Natural killer cell (primary cell): ENCODE data around the gene HILPDA. TPM values are rescaled to one million over a fixed set of nuclear protein-coding genes. Genes with fewer than 3 reads are reported as not detected.

Experiments
- ATAC-seq, 3 donors: fragments of 150-1000 bp in 2 of 3; fragments of 200-7000 bp in 1 of 3; cut with Tn5 transposase; 1 replicate in 1 of 3; 2 replicates in 2 of 3; pipeline ENCODE4 v1.10.0; 2021; ENCODE audit warnings: mild to moderate bottlenecking in 2 of 3, moderate library complexity in 2 of 3
- DNase-seq, 2 donors: peaks; one replicate each; pipeline versions ENCODE4 v3.0.0 to v3.0.0-alpha.2; 2013 to 2021; ENCODE audit warnings: mixed read lengths in 1 of 2
- H3K27ac ChIP-seq: one replicate; pipeline ENCODE4 v1.5.1; 2013; ENCODE audit warnings: mild to moderate bottlenecking, low read length
- H3K27me3 ChIP-seq: one replicate; pipeline ENCODE4 v1.6.1; 2013; ENCODE audit warnings: low read length; ENCODE audit not compliant: control insufficient read depth, insufficient read depth
- H3K36me3 ChIP-seq: one replicate; pipeline ENCODE4 v1.6.1; 2013; ENCODE audit warnings: low read length; ENCODE audit not compliant: control insufficient read depth, insufficient read depth
- H3K4me1 ChIP-seq: one replicate; pipeline ENCODE4 v1.6.1; 2013; ENCODE audit warnings: low read length; ENCODE audit not compliant: control insufficient read depth, insufficient read depth
- H3K4me3 ChIP-seq: one replicate; pipeline ENCODE4 v1.5.1; 2013; ENCODE audit warnings: low read length
- H3K9me3 ChIP-seq: one replicate; pipeline ENCODE4 v1.6.1; 2013; ENCODE audit warnings: low read length; ENCODE audit not compliant: control insufficient read depth, insufficient read depth
- H3K27ac Mint-ChIP-seq, 2 donors: one replicate each; pipeline ENCODE4 v1.8.0; 2022; ENCODE audit warnings: mild to moderate bottlenecking in 2 of 2, mixed read lengths in 2 of 2, moderate library complexity in 1 of 2
- H3K27me3 Mint-ChIP-seq, 2 donors: one replicate each; pipeline ENCODE4 v1.8.0; 2022; ENCODE audit warnings: low read depth in 2 of 2, mixed read lengths in 2 of 2
- H3K36me3 Mint-ChIP-seq: one replicate; pipeline ENCODE4 v1.8.0; 2022; ENCODE audit warnings: mixed read lengths
- H3K4me1 Mint-ChIP-seq, 2 donors: one replicate each; pipeline ENCODE4 v1.8.0; 2022; ENCODE audit warnings: mixed read lengths in 2 of 2
- H3K4me3 Mint-ChIP-seq: one replicate; pipeline ENCODE4 v1.8.0; 2022; ENCODE audit warnings: mild to moderate bottlenecking, moderate library complexity, mixed read lengths
- H3K9me3 Mint-ChIP-seq, 2 donors: one replicate each; pipeline ENCODE4 v1.8.0; 2022; ENCODE audit warnings: mixed read lengths in 2 of 2
- CTCF ChIP-seq: fragments of 200-600 bp; IDR thresholded peaks from one replicate; pipeline ENCODE4 v1.8.0; 2022; ENCODE audit warnings: antibody characterized with exemption
- WGBS: methylation state at CpG from one replicate; pipeline ENCODE4 v1.1.7; 2013; ENCODE audit warnings: missing lambda C conversion rate; ENCODE audit not compliant: insufficient coverage; 5-methylcytosine and 5-hydroxymethylcytosine counted together
- intact Hi-C: fragments of 100-400 bp; cut with micrococcal nuclease; formaldehyde crosslinking; loops from one replicate; pipeline ENCODE4 v1.14.2; 2022
- total RNA-seq, 4 donors: library from RNA; stranded (reverse); fragments of 120-200 nt in 1 of 4; gene quantifications; one replicate each; pipeline versions ENCODE4 v1.2.3 to v1.2.4, GENCODE V29; 2013 to 2022

The HILPDA gene
- total RNA-seq, 3 donors from 2014 or later (not counting 1 experiment from before 2014, with no cell fraction given) = 1.9 to 5.1 (median 2.3) TPM

- DNase-seq (no peak), ATAC-seq (no peak)
- Histone ChIP-seq H3K36me3 (no peaks in the 10 kb centered on the region), H3K4me1 (peaks cover 5% of the 10 kb centered on the region), H3K4me3 (no peak overlapping the region), H3K27ac (no peak overlapping the region), H3K9me3 (no peaks in the 10 kb centered on the region), H3K27me3 (peaks cover 2% of the 10 kb centered on the region)
- H3K4me1 Mint-ChIP-seq = no peaks in the 10 kb centered on the region
- H3K27me3 Mint-ChIP-seq = peaks cover 10 to 14% of the 10 kb centered on the region in 2 donors
- WGBS = 91% methylated on average over 4 of the region's 4 CpGs
- H3K27ac Mint-ChIP-seq = no peak overlapping the region
- no peak overlapping the region for H3K4me3 Mint-ChIP-seq
- H3K36me3 Mint-ChIP-seq = no peaks in the 10 kb centered on the region
- TF ChIP-seq CTCF = no peak
- intact Hi-C loops = no loop called here
- no peaks in the 10 kb centered on the region for H3K9me3 Mint-ChIP-seq
Measured at GRCh38 chr7:128434413-128435326, 21.0 kb upstream of the HILPDA start.

GRCh38 chr7:128435327-128435686 is 20.4 kb upstream of the HILPDA start:
- Mint-ChIP-seq H3K4me3 (no peak overlapping the region), H3K9me3 (no peaks in the 10 kb centered on the region), H3K4me1 (no peaks in the 10 kb centered on the region), H3K36me3 (no peaks in the 10 kb centered on the region), H3K27me3 (peaks cover 8 to 12% of the 10 kb centered on the region in 2 donors), H3K27ac (no peak overlapping the region)
- ATAC-seq (no peak), DNase-seq (no peak)
- H3K27ac ChIP-seq = no peak overlapping the region
- intact Hi-C loops = no loop called here
- H3K36me3 ChIP-seq = no peaks in the 10 kb centered on the region
- WGBS = 96% methylated on average over 3 of the region's 3 CpGs
- H3K9me3 ChIP-seq = no peaks in the 10 kb centered on the region
- peaks cover 5% of the 10 kb centered on the region for H3K4me1 ChIP-seq
- peaks cover 2% of the 10 kb centered on the region for H3K27me3 ChIP-seq
- no peak for TF ChIP-seq CTCF
- H3K4me3 ChIP-seq = no peak overlapping the region

GRCh38 chr7:128437426-128438332 is 18.0 kb upstream of the HILPDA start:
- no peaks in the 10 kb centered on the region for H3K4me1 Mint-ChIP-seq
- peak in 1 of 3 donors; percentile 57 for ATAC-seq
- no peaks in the 10 kb centered on the region for H3K36me3 ChIP-seq
- no peaks in the 10 kb centered on the region for H3K36me3 Mint-ChIP-seq
- WGBS = 71% methylated on average over 8 of the region's 8 CpGs
- DNase-seq = no peak
- H3K27me3 ChIP-seq = no peaks in the 10 kb centered on the region
- no peak overlapping the region for H3K27ac Mint-ChIP-seq
- no peaks in the 10 kb centered on the region for H3K9me3 Mint-ChIP-seq
- no peaks in the 10 kb centered on the region for H3K9me3 ChIP-seq
- H3K27me3 Mint-ChIP-seq = peaks cover 8 to 10% of the 10 kb centered on the region in 2 donors
- no peak overlapping the region for H3K4me3 ChIP-seq
- TF ChIP-seq CTCF = no peak
- intact Hi-C loops = no loop called here
- H3K4me1 ChIP-seq = peaks cover 5% of the 10 kb centered on the region
- no peak overlapping the region for H3K4me3 Mint-ChIP-seq
- H3K27ac ChIP-seq = peak overlapping the region; percentile 33
